Esophagus muscularis mucosa (tissue), 4 donors: ENCODE data around the gene EPB41L5. TPM values are rescaled to one million over a fixed set of nuclear protein-coding genes. Genes with fewer than 3 reads are reported as not detected.
A peak's percentile ranks its signal among the peaks of the same experiment; 100 is the strongest.

Experiments
- DNase-seq: peaks from one replicate; pipeline ENCODE4 v3.0.0-alpha.2; 2017; ENCODE audit errors: extremely low spot score
- H3K27ac ChIP-seq, 4 donors: fragments of 200-600 bp; sonication (generic); replicated peaks in 1 of 4; 1 replicate in 3 of 4; 2 replicates in 1 of 4; pipeline ENCODE4 v1.5.1; 2016 to 2019; ENCODE audit warnings: mild to moderate bottlenecking in 1 of 4
- H3K27me3 ChIP-seq, 4 donors: fragments of 200-600 bp; sonication (generic); one replicate each; pipeline versions ENCODE4 v1.5.1 to v1.6.0; 2016 to 2019
- H3K36me3 ChIP-seq, 4 donors: fragments of 200-600 bp; sonication (generic); one replicate each; pipeline ENCODE4 v1.5.1; 2016 to 2019
- H3K4me1 ChIP-seq, 4 donors: fragments of 200-600 bp; sonication (generic); one replicate each; pipeline ENCODE4 v1.5.1; 2016 to 2019
- H3K4me3 ChIP-seq, 4 donors: fragments of 200-600 bp; sonication (generic); 1 replicate in 2 of 4; 2 replicates in 2 of 4; pipeline ENCODE4 v1.5.1; 2016 to 2019; ENCODE audit warnings: mild to moderate bottlenecking in 4 of 4, moderate library complexity in 1 of 4
- H3K9me3 ChIP-seq, 4 donors: fragments of 200-600 bp; sonication (generic); 1 replicate in 3 of 4; 2 replicates in 1 of 4; pipeline ENCODE4 v1.5.1; 2016 to 2019
- EP300 ChIP-seq: sonication (generic); formaldehyde crosslinking; IDR thresholded peaks from one replicate; pipeline ENCODE4 v1.6.1; 2017; ENCODE audit warnings: antibody characterized with exemption
- POLR2A ChIP-seq: fragments of 450-650 bp; IDR thresholded peaks from one replicate; pipeline ENCODE4 v1.6.1; 2017; ENCODE audit warnings: antibody characterized with exemption, moderate library complexity, mild to moderate bottlenecking, low read depth
- POLR2AphosphoS5 ChIP-seq, 2 donors: sonication (generic); formaldehyde crosslinking; IDR thresholded peaks; one replicate each; pipeline ENCODE4 v1.6.1; 2017; ENCODE audit warnings: antibody characterized with exemption in 2 of 2
- WGBS: methylation state at CpG from one replicate; pipeline ENCODE4 v1.1.5; 2018; 5-methylcytosine and 5-hydroxymethylcytosine counted together
- intact Hi-C: fragments of 100-400 bp; cut with DNase I; formaldehyde crosslinking; loops from one replicate; pipeline ENCODE4 v1.15.1; 2023
- total RNA-seq, 4 donors: library from RNA; depleted of rRNA; stranded (reverse); fragments of >200 nt; gene quantifications; one replicate each; pipeline versions ENCODE4 v1.1.0 to v1.2.1, GENCODE V29; 2016
- TF ChIP-seq, protein P1 (sequence below), 3 experiments: fragments of 200-600 bp in 2 of 3; fragments of 450-650 bp in 1 of 3; sonication (generic) in 2 of 3; IDR thresholded peaks; one replicate each; pipeline ENCODE4 v1.5.1; 2017 to 2019; ENCODE audit warnings: antibody characterized with exemption in 3 of 3, mild to moderate bottlenecking in 2 of 3, moderate library complexity in 1 of 3

Gene EPB41L5
- total RNA-seq, 4 donors from 2014 or later = 16.0 to 30.3 (median 21.6) TPM

GRCh38 chr2:120219766-120220165 lies 206.9 kb downstream of the EPB41L5 start:
- Histone ChIP-seq H3K27ac (no peak overlapping the region), H3K27me3 (no peaks in the 10 kb centered on the region), H3K4me1 (peaks cover 24 to 48% (median 38%) of the 10 kb centered on the region in 4 donors), H3K4me3 (no peak overlapping the region), H3K9me3 (peaks cover 0 to 6% (median 0%) of the 10 kb centered on the region in 4 donors), H3K36me3 (peaks cover 0 to 32% (median 2%) of the 10 kb centered on the region in 4 donors)
- intact Hi-C loops = loop anchor here (10.0 kb wide), 2 partner anchors 95 to 205 kb away; partner anchors contain the start of gene EPB41L5
- WGBS = 94% methylated on average over 5 of the region's 5 CpGs
- no peak for DNase-seq
- no peak for TF ChIP-seq POLR2A
- no peak for TF ChIP-seq EP300
- TF ChIP-seq POLR2AphosphoS5 (IDR thresholded peaks at IDR 0.05) = no peak
- TF ChIP-seq, protein P1, sequence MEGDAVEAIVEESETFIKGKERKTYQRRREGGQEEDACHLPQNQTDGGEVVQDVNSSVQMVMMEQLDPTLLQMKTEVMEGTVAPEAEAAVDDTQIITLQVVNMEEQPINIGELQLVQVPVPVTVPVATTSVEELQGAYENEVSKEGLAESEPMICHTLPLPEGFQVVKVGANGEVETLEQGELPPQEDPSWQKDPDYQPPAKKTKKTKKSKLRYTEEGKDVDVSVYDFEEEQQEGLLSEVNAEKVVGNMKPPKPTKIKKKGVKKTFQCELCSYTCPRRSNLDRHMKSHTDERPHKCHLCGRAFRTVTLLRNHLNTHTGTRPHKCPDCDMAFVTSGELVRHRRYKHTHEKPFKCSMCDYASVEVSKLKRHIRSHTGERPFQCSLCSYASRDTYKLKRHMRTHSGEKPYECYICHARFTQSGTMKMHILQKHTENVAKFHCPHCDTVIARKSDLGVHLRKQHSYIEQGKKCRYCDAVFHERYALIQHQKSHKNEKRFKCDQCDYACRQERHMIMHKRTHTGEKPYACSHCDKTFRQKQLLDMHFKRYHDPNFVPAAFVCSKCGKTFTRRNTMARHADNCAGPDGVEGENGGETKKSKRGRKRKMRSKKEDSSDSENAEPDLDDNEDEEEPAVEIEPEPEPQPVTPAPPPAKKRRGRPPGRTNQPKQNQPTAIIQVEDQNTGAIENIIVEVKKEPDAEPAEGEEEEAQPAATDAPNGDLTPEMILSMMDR (IDR thresholded peaks at IDR 0.05) = no peak

DNA sequence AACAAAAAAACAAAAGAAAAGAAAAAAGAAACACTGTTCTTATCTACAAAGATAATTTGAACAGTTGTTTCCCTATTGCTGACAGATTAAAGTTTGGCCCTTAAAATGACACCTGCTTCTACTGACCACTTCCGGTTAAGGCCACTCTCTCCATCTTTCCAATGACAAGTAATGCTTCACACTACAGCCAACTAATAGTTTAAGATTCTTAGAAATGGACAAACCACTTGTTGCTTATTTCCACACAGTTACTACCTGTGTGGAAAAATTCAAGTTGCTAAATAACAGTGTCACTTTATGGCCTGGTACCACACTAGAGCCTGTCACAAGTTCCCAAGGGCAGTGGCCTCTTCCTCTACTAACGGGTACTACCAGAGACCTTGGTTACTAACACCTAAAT lies 207.9 kb downstream of the EPB41L5 start:
- Histone ChIP-seq H3K27ac (no peak overlapping the region), H3K4me1 (peaks cover 24 to 48% (median 38%) of the 10 kb centered on the region in 4 donors), H3K9me3 (peaks cover 0 to 6% (median 0%) of the 10 kb centered on the region in 4 donors), H3K27me3 (no peaks in the 10 kb centered on the region), H3K4me3 (no peak overlapping the region), H3K36me3 (peaks cover 0 to 32% (median 2%) of the 10 kb centered on the region in 4 donors)
- TF ChIP-seq POLR2A (no peak), EP300 (no peak), POLR2AphosphoS5 (IDR thresholded peaks at IDR 0.05) (no peak)
- TF ChIP-seq, protein P1 (IDR thresholded peaks at IDR 0.05) = no peak
- no peak for DNase-seq
- intact Hi-C loops = loop anchor here (10.0 kb wide), 2 partner anchors 94 to 206 kb away; partner anchors contain the start of gene EPB41L5
- 85% methylated on average over 2 of the region's 2 CpGs for WGBS

- 98% methylated on average over 8 of the region's 8 CpGs for WGBS
- intact Hi-C loops = loop anchor here (10.0 kb wide), 2 partner anchors 93 to 207 kb away; partner anchors contain the start of gene EPB41L5
- peaks cover 24 to 48% (median 38%) of the 10 kb centered on the region in 4 donors for H3K4me1 ChIP-seq
These were observed 208.7 kb downstream of the EPB41L5 start for GRCh38 chr2:120221616-120222015.

GRCh38 chr2:120222186-120223033 lies 209.5 kb downstream of the EPB41L5 start:
- Histone ChIP-seq H3K9me3 (peaks cover 0 to 6% (median 0%) of the 10 kb centered on the region in 4 donors), H3K4me3 (peak overlapping the region; percentile 69 to 83 (median 74)), H3K27ac (peak overlapping the region; percentile 89 to 94 (median 92)), H3K27me3 (no peaks in the 10 kb centered on the region), H3K36me3 (peaks cover 0 to 32% (median 2%) of the 10 kb centered on the region in 4 donors), H3K4me1 (peaks cover 24 to 48% (median 38%) of the 10 kb centered on the region in 4 donors)
- DNase-seq = no peak
- TF ChIP-seq, protein P1 (IDR thresholded peaks at IDR 0.05) = no peak
- TF ChIP-seq POLR2A (no peak), POLR2AphosphoS5 (IDR thresholded peaks at IDR 0.05) (no peak), EP300 (no peak)
- WGBS = 85% methylated on average over 32 of the region's 49 CpGs
- intact Hi-C loops = loop anchor here (10.0 kb wide), 2 partner anchors 92 to 208 kb away; partner anchors contain the start of gene EPB41L5

More at GRCh38 chr2:120221616-120222015, 208.7 kb downstream of the EPB41L5 start:
- TF ChIP-seq, protein P1 (IDR thresholded peaks at IDR 0.05) = no peak
- TF ChIP-seq POLR2A = no peak
- no peak for TF ChIP-seq EP300
- no peak for TF ChIP-seq POLR2AphosphoS5 (IDR thresholded peaks at IDR 0.05)
- Histone ChIP-seq H3K27me3 (no peaks in the 10 kb centered on the region), H3K9me3 (peaks cover 0 to 6% (median 0%) of the 10 kb centered on the region in 4 donors), H3K36me3 (peaks cover 0 to 32% (median 2%) of the 10 kb centered on the region in 4 donors), H3K4me3 (no peak overlapping the region), H3K27ac (no peak overlapping the region)
- DNase-seq = no peak
